HEK293T (cell line): Measurements from ENCODE around the gene KRT32.

ENCODE experiments used
- BHLHE40 ChIP-seq: fragments of 450-650 bp; IDR thresholded peaks from 2 replicates; pipeline ENCODE4 v1.6.1; 2016; ENCODE audit warnings: mild to moderate bottlenecking, moderate library complexity, borderline replicate concordance
- FOXA1 ChIP-seq: fragments of 450-650 bp; IDR thresholded peaks from 2 replicates; pipeline ENCODE4 v1.6.1; 2016; ENCODE audit warnings: mild to moderate bottlenecking
- FOXK2 ChIP-seq: fragments of 450-650 bp; IDR thresholded peaks from 2 replicates; pipeline ENCODE4 v1.6.1; 2016; ENCODE audit warnings: mild to moderate bottlenecking
- FOXM1 ChIP-seq: fragments of 450-650 bp; IDR thresholded peaks from 2 replicates; pipeline ENCODE4 v1.6.1; 2017; ENCODE audit warnings: mild to moderate bottlenecking, borderline replicate concordance
- HDGF ChIP-seq: fragments of 450-650 bp; IDR thresholded peaks from 2 replicates; pipeline ENCODE4 v1.6.1; 2017; ENCODE audit warnings: antibody characterized with exemption, borderline replicate concordance
- L3MBTL2 ChIP-seq: fragments of 450-650 bp; conservative IDR thresholded peaks from 2 replicates; pipeline ENCODE4 v1.6.1; 2016; ENCODE audit warnings: mild to moderate bottlenecking
- LEF1 ChIP-seq: fragments of 450-650 bp; IDR thresholded peaks from 2 replicates; pipeline ENCODE4 v1.6.1; 2017; ENCODE audit warnings: mild to moderate bottlenecking, borderline replicate concordance
- PKNOX1 ChIP-seq: fragments of 450-650 bp; IDR thresholded peaks from 2 replicates; pipeline ENCODE4 v1.6.1; 2016
- SP1 ChIP-seq: fragments of 450-650 bp; IDR thresholded peaks from 2 replicates; pipeline ENCODE4 v1.6.1; 2017
- SUZ12 ChIP-seq: fragments of 450-650 bp; IDR thresholded peaks from 2 replicates; pipeline ENCODE4 v1.6.1; 2016; ENCODE audit warnings: mild to moderate bottlenecking
- TARDBP ChIP-seq: fragments of 450-650 bp; IDR thresholded peaks from 2 replicates; pipeline ENCODE4 v1.6.1; 2016

- TF ChIP-seq SP1: no peak
- no peak for TF ChIP-seq HDGF
- TF ChIP-seq FOXK2: no peak
- TF ChIP-seq SUZ12: no peak
- TF ChIP-seq FOXM1: no peak
- no peak for TF ChIP-seq LEF1
- TF ChIP-seq PKNOX1: no peak
- TF ChIP-seq TARDBP: no peak
- TF ChIP-seq FOXA1: no peak
- TF ChIP-seq L3MBTL2: no peak
- no peak for TF ChIP-seq BHLHE40
Measured at GRCh38 chr17:41489531-41489930, 22.3 kb upstream of the KRT32 start, which contains the start of gene KRT36.
